ENCODE measurements around the gene PRDM11.

- TF ChIP-seq CTCF (IDR thresholded peaks at IDR 0.05 in 4 of 5, conservative IDR thresholded peaks at IDR 0.05 in 1 of 5) (no peak), POLR2A (IDR thresholded peaks at IDR 0.05) (no peak)
These were observed 38.2 kb downstream of the PRDM11 start for GRCh38 chr11:45184640-45185039.

All from gastrocnemius medialis (tissue), 4 donors.